Measurements from ENCODE around the gene FAM124A. TPM values are rescaled to one million over a fixed set of nuclear protein-coding genes. Genes with fewer than 3 reads are reported as not detected.

Gene FAM124A
- total RNA-seq, 2 experiments from 2014 or later: 0.16 to 0.25 TPM

- Mint-ChIP-seq H3K4me1 (no peaks in the 10 kb centered on the region), H3K4me3 (no peak overlapping the region), H3K27me3 (no peaks in the 10 kb centered on the region), H3K36me3 (ENCODE audit: low read depth) (no peaks in the 10 kb centered on the region), H3K27ac (no peak overlapping the region), H3K9me3 (ENCODE audit: low read depth) (no peaks in the 10 kb centered on the region)
- CTCF ChIA-PET: interaction anchor here (0.5 kb wide), 1 partner anchor 32 kb away, joined by 3 read pairs; no protein-coding TSS in a partner anchor
- POLR2A ChIA-PET: no interaction called here
- intact Hi-C loops (cut with DNase I, micrococcal nuclease): no loop called here
- DNase-seq (no peak), ATAC-seq (no peak)
These were observed 95.8 kb downstream of the FAM124A start for GRCh38 chr13:51318015-51318414.

- CTCF ChIA-PET: no interaction called here
- Mint-ChIP-seq H3K27me3 (no peaks in the 10 kb centered on the region), H3K4me1 (no peaks in the 10 kb centered on the region), H3K27ac (no peak overlapping the region), H3K36me3 (ENCODE audit: low read depth) (no peaks in the 10 kb centered on the region), H3K9me3 (ENCODE audit: low read depth) (no peaks in the 10 kb centered on the region), H3K4me3 (no peak overlapping the region)
- POLR2A ChIA-PET: no interaction called here
- DNase-seq (no peak), ATAC-seq (no peak)
- intact Hi-C loops (cut with DNase I, micrococcal nuclease): no loop called here
These were observed 96.7 kb downstream of the FAM124A start for GRCh38 chr13:51318876-51319275.

GRCh38 chr13:51321836-51322235 is 99.6 kb downstream of the FAM124A start:
- H3K9me3 Mint-ChIP-seq (ENCODE audit: low read depth): no peaks in the 10 kb centered on the region
- ATAC-seq: no peak
- no peak for DNase-seq
- POLR2A ChIA-PET: no interaction called here
- CTCF ChIA-PET: interaction anchor here (1.0 to 1.4 kb wide), 5 partner anchors 10 to 196 kb away, joined by 3 to 5 read pairs (median 3); no protein-coding TSS in a partner anchor
- H3K4me1 Mint-ChIP-seq: no peaks in the 10 kb centered on the region
- H3K36me3 Mint-ChIP-seq (ENCODE audit: low read depth): no peaks in the 10 kb centered on the region
- intact Hi-C loops (cut with DNase I, micrococcal nuclease): no loop called here
- H3K27me3 Mint-ChIP-seq: no peaks in the 10 kb centered on the region
- no peak overlapping the region for H3K4me3 Mint-ChIP-seq
- H3K27ac Mint-ChIP-seq: no peak overlapping the region

- Mint-ChIP-seq H3K4me1 (no peaks in the 10 kb centered on the region), H3K27me3 (no peaks in the 10 kb centered on the region), H3K36me3 (ENCODE audit: low read depth) (no peaks in the 10 kb centered on the region), H3K9me3 (ENCODE audit: low read depth) (no peaks in the 10 kb centered on the region), H3K27ac (no peak overlapping the region), H3K4me3 (no peak overlapping the region)
- ChIA-PET CTCF (interaction anchor here (1.0 kb wide), 2 partner anchors 13 to 36 kb away, joined by 3 to 5 read pairs; no protein-coding TSS in a partner anchor), POLR2A (no interaction called here)
- intact Hi-C loops (cut with DNase I, micrococcal nuclease): no loop called here
- DNase-seq: no peak
- ATAC-seq: no peak
These were observed 100.6 kb downstream of the FAM124A start for GRCh38 chr13:51322826-51323225.

- H3K36me3 Mint-ChIP-seq (ENCODE audit: low read depth): no peaks in the 10 kb centered on the region
- no peaks in the 10 kb centered on the region for H3K9me3 Mint-ChIP-seq (ENCODE audit: low read depth)
- no peak overlapping the region for H3K27ac Mint-ChIP-seq
- H3K27me3 Mint-ChIP-seq: no peaks in the 10 kb centered on the region
- no peak for ATAC-seq
- intact Hi-C loops (cut with DNase I, micrococcal nuclease): no loop called here
- no peaks in the 10 kb centered on the region for H3K4me1 Mint-ChIP-seq
- H3K4me3 Mint-ChIP-seq: no peak overlapping the region
- DNase-seq: no peak
- ChIA-PET POLR2A (no interaction called here), CTCF (interaction anchor here (0.6 kb wide), 1 partner anchor 163 kb away, joined by 4 read pairs; no protein-coding TSS in a partner anchor)
These were observed 101.8 kb downstream of the FAM124A start for GRCh38 chr13:51323824-51324511.

GRCh38 chr13:51324714-51325420 is 102.7 kb downstream of the FAM124A start:
- intact Hi-C loops (cut with DNase I, micrococcal nuclease): no loop called here
- Mint-ChIP-seq H3K4me1 (no peaks in the 10 kb centered on the region), H3K4me3 (no peak overlapping the region), H3K27me3 (no peaks in the 10 kb centered on the region), H3K36me3 (ENCODE audit: low read depth) (no peaks in the 10 kb centered on the region), H3K27ac (no peak overlapping the region), H3K9me3 (ENCODE audit: low read depth) (no peaks in the 10 kb centered on the region)
- ChIA-PET CTCF (interaction anchor here (0.7 kb wide), 1 partner anchor 55 kb away, joined by 4 read pairs; no protein-coding TSS in a partner anchor), POLR2A (no interaction called here)
- DNase-seq: no peak
- ATAC-seq: no peak

- peaks cover 4% of the 10 kb centered on the region for H3K4me1 Mint-ChIP-seq
- H3K27me3 Mint-ChIP-seq: no peaks in the 10 kb centered on the region
- CTCF ChIA-PET: no interaction called here
- intact Hi-C loops (cut with DNase I, micrococcal nuclease): no loop called here
- POLR2A ChIA-PET: no interaction called here
- DNase-seq (no peak), ATAC-seq (no peak)
- no peak overlapping the region for H3K27ac Mint-ChIP-seq
- H3K36me3 Mint-ChIP-seq (ENCODE audit: low read depth): no peaks in the 10 kb centered on the region
- no peak overlapping the region for H3K4me3 Mint-ChIP-seq
- no peaks in the 10 kb centered on the region for H3K9me3 Mint-ChIP-seq (ENCODE audit: low read depth)
These were observed 103.6 kb downstream of the FAM124A start for GRCh38 chr13:51325837-51326236.

- POLR2A ChIA-PET: no interaction called here
- CTCF ChIA-PET: no interaction called here
- ATAC-seq (no peak), DNase-seq (no peak)
- Mint-ChIP-seq H3K27ac (no peak overlapping the region), H3K27me3 (no peaks in the 10 kb centered on the region), H3K9me3 (ENCODE audit: low read depth) (no peaks in the 10 kb centered on the region), H3K4me1 (peaks cover 13% of the 10 kb centered on the region), H3K4me3 (no peak overlapping the region), H3K36me3 (ENCODE audit: low read depth) (no peaks in the 10 kb centered on the region)
- intact Hi-C loops (cut with DNase I, micrococcal nuclease): no loop called here
These were observed 104.6 kb downstream of the FAM124A start for GRCh38 chr13:51326777-51327176.

- ATAC-seq (no peak), DNase-seq (no peak)
- Mint-ChIP-seq H3K9me3 (ENCODE audit: low read depth) (no peaks in the 10 kb centered on the region), H3K27ac (no peak overlapping the region), H3K27me3 (no peaks in the 10 kb centered on the region), H3K4me3 (no peak overlapping the region), H3K36me3 (ENCODE audit: low read depth) (no peaks in the 10 kb centered on the region), H3K4me1 (peaks cover 24% of the 10 kb centered on the region)
- intact Hi-C loops (cut with DNase I, micrococcal nuclease): no loop called here
- POLR2A ChIA-PET: interaction anchor here (0.8 kb wide), 1 partner anchor 140 kb away, joined by 3 read pairs; no protein-coding TSS in a partner anchor
- CTCF ChIA-PET: interaction anchor here (0.6 kb wide), 1 partner anchor 914 kb away, joined by 3 read pairs; no protein-coding TSS in a partner anchor
These were observed 105.8 kb downstream of the FAM124A start for GRCh38 chr13:51327961-51328360.

- intact Hi-C loops (cut with DNase I, micrococcal nuclease): no loop called here
- H3K9me3 Mint-ChIP-seq (ENCODE audit: low read depth): no peaks in the 10 kb centered on the region
- no peak for ATAC-seq
- DNase-seq: no peak
- ChIA-PET CTCF (interaction anchor here (0.9 to 1.2 kb wide), 2 partner anchors 13 to 197 kb away, joined by 3 to 5 read pairs; no protein-coding TSS in a partner anchor), POLR2A (no interaction called here)
- no peak overlapping the region for H3K27ac Mint-ChIP-seq
- no peaks in the 10 kb centered on the region for H3K36me3 Mint-ChIP-seq (ENCODE audit: low read depth)
- no peaks in the 10 kb centered on the region for H3K27me3 Mint-ChIP-seq
- no peak overlapping the region for H3K4me3 Mint-ChIP-seq
- peaks cover 26% of the 10 kb centered on the region for H3K4me1 Mint-ChIP-seq
These were observed 106.3 kb downstream of the FAM124A start for GRCh38 chr13:51328488-51328887.

- ChIA-PET POLR2A (no interaction called here), CTCF (interaction anchor here (0.9 to 1.2 kb wide), 2 partner anchors 14 to 198 kb away, joined by 3 to 5 read pairs; no protein-coding TSS in a partner anchor)
- intact Hi-C loops (cut with DNase I, micrococcal nuclease): no loop called here
- Mint-ChIP-seq H3K27me3 (no peaks in the 10 kb centered on the region), H3K9me3 (ENCODE audit: low read depth) (no peaks in the 10 kb centered on the region), H3K36me3 (ENCODE audit: low read depth) (no peaks in the 10 kb centered on the region), H3K4me1 (peaks cover 26% of the 10 kb centered on the region), H3K4me3 (no peak overlapping the region), H3K27ac (no peak overlapping the region)
- DNase-seq (no peak), ATAC-seq (no peak)
These were observed 107.4 kb downstream of the FAM124A start for GRCh38 chr13:51329606-51330005.

- Mint-ChIP-seq H3K36me3 (ENCODE audit: low read depth) (no peaks in the 10 kb centered on the region), H3K4me1 (peaks cover 26% of the 10 kb centered on the region), H3K27ac (peak overlapping the region; percentile 49), H3K27me3 (peaks cover 5% of the 10 kb centered on the region), H3K4me3 (no peak overlapping the region), H3K9me3 (ENCODE audit: low read depth) (no peaks in the 10 kb centered on the region)
- CTCF ChIA-PET: interaction anchor here (0.6 kb wide), 1 partner anchor 193 kb away, joined by 5 read pairs; no protein-coding TSS in a partner anchor
- intact Hi-C loops (cut with DNase I, micrococcal nuclease): no loop called here
- DNase-seq: peak; percentile 23
- POLR2A ChIA-PET: no interaction called here
- ATAC-seq: peak; percentile 47
These were observed 108.6 kb downstream of the FAM124A start for GRCh38 chr13:51330791-51331190.
